Erythroblast (primary cell): ENCODE results near the gene TEAD1.

Experiments used
- DNase-seq, 2 experiments: peaks; one replicate each; lab custom pipeline; 2025; lab: John Stamatoyannopoulos, UW
- GATA1 ChIP-seq: IDR thresholded peaks from 2 replicates; pipeline ENCODE4 v1.6.1; 2011; ENCODE audit warnings: low read depth, mild to moderate bottlenecking, control low read depth, low read length, moderate library complexity
- POLR2A ChIP-seq: IDR thresholded peaks from 2 replicates; pipeline ENCODE4 v1.6.1; 2011; ENCODE audit warnings: mild to moderate bottlenecking, low read length

Gene TEAD1

GRCh38 chr11:12951376-12951775, 277.2 kb downstream of the TEAD1 start:
- TF ChIP-seq POLR2A (no peak), GATA1 (no peak)
- no peak for DNase-seq

GRCh38 chr11:12952094-12952493, 277.9 kb downstream of the TEAD1 start:
- no peak for DNase-seq
- no peak for TF ChIP-seq POLR2A

- DNase-seq = no peak
- no peak for TF ChIP-seq POLR2A
- TF ChIP-seq GATA1 = no peak
These were observed 284.8 kb downstream of the TEAD1 start for GRCh38 chr11:12958986-12959385.

DNA sequence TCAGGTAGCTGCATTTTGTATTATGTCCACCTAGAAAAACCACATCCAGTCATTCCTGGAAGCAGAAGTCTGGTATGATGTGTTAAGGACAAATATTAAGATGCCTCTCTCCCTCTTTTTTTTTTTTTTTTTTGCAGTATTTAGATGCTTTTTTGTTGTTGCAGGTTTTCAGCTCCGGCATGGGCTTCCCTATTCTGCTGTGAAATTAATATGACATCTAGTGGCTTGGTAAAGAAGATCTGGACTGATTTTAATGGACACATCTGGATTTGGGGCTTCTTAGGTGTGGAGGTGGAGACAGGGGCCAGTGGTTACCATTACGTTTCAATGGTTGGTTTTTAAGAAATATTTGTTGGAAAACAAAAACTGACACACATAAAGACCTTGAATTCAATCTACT, 287.4 kb downstream of the TEAD1 start:
- TF ChIP-seq POLR2A = no peak
- TF ChIP-seq GATA1 = no peak

DNA sequence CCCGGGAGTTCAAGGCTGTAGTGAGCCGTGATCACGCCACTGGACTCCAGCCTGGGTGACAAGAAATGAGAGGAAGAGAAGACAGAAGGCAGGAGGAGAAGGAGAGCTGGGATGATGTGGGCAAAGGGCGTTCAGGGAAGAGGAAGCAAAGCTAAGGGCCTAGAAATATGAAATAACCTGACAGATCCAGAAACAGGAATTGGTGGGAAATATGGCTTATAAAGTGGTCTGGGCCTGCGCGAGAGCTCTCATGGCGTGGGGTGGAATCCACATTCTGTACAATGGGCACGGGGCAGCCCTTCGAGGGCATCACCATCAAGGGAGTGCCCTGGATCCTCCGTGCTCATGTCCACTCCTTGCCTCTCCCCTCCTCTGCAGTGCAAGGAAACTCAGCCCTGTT, 288.1 kb downstream of the TEAD1 start:
- no peak for TF ChIP-seq GATA1
- TF ChIP-seq POLR2A = no peak
- DNase-seq = no peak

More for the DNA sequence above, 287.4 kb downstream of the TEAD1 start:
- no peak for DNase-seq

GRCh38 chr11:12963051-12963450, 288.8 kb downstream of the TEAD1 start:
- DNase-seq = no peak
- TF ChIP-seq GATA1 = no peak
- TF ChIP-seq POLR2A = no peak

DNA sequence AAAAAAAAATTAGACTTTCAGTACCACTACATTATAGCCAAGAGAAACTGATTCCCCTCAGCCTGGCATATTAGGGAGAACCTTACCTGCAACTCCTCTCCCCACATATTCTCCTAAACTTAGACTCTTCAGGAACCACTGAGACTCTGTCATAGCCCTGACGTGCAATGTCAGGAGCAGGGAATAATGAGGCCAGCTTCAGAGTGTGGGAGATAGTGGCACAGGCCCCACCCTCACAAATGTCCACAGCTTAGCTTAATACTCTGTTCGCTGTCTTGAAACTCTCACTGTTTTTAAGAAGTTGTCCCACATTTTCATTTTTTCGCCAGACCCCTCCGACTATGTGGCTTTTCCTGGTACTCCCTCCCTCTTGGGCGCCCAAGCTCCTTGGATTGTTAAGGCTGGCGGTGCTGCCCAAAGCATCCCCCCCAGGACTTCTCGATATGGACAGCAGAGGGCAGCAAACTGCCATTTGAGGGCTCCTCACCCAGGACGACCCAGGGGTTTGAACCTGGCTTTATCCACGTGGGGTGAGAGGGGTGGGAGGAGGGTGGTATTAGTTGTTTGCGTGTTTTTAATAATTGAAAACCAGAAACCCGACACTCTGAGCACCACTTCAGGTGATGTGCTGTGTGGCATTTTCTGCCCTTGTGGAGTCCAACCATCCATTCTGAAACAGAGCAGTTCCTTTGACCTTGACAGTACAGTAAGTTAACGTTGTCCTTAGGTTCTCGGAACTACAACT, 289.7 kb downstream of the TEAD1 start:
- DNase-seq = peak; percentile 44 to 70
- TF ChIP-seq POLR2A (no peak), GATA1 (no peak)

DNA sequence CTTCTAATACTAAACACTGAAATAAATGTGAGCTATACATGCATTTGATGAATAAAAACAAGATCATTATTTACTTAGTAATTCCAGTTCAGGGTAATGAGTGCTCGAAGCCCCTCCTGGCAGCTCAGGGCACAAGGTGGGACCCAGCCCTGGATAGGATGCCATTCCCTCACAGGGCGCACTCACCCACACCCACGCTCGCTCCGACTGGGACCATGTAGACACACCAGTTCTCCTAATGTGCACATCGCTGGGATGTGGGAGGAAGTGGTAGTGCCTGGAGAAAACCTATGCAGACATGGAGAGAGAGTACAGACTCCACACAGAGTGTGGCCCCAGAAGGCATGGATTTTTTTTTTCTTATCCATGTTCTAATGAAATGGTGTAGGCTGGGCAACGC, 290.4 kb downstream of the TEAD1 start:
- TF ChIP-seq GATA1 (no peak), POLR2A (no peak)
- no peak for DNase-seq

DNA sequence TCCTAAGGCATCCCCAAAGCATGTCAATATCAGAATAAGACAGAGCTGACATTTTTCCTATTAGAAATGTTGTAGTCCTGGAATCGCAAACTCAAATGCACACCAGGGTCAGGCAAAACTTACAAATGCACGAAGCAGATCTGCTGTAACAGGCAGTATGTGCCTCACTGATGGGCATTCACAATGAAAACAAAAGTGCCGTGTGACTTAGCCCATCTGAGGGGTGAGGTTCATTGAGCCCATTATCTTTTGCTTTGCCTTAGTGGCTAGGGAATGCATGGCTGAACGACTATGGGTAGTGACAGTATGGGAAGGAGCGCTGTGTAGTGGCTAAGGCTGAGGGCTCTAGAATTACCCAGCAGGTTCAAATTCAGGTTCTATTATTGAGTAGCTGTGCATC, 291.8 kb downstream of the TEAD1 start:
- DNase-seq = no peak
- TF ChIP-seq GATA1 (no peak), POLR2A (no peak)

GRCh38 chr11:12968101-12968500, 293.9 kb downstream of the TEAD1 start:
- DNase-seq = no peak
- TF ChIP-seq POLR2A (no peak), GATA1 (no peak)

GRCh38 chr11:12968826-12969225, 294.6 kb downstream of the TEAD1 start:
- no peak for TF ChIP-seq GATA1
- no peak for TF ChIP-seq POLR2A
- DNase-seq = no peak

GRCh38 chr11:12971955-12972354, 297.7 kb downstream of the TEAD1 start:
- DNase-seq = no peak
- TF ChIP-seq GATA1 (no peak), POLR2A (no peak)

- DNase-seq = no peak
- TF ChIP-seq POLR2A = no peak
- TF ChIP-seq GATA1 = no peak
These were observed 299.4 kb downstream of the TEAD1 start for GRCh38 chr11:12973528-12974181.

DNA sequence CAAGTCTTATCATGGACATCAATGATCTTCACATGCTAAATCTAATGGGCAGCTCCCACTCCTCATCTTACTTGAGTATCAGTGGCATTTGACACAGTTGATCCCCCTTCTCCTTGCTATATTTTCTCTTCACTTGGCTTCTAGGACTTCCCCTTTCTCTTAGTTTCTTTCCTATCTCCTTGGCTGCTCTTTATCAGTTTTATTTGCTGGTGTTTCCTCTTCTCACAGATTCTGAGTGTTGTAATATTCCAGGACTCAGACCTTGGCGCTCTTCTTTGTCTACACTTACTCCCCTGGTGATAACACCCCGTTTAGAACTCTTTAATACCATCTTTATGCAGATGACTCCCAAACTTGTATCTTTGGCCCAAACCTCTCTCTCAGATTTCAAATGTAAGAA, 301.0 kb downstream of the TEAD1 start:
- DNase-seq = no peak
- TF ChIP-seq POLR2A = no peak
- TF ChIP-seq GATA1 = no peak

GRCh38 chr11:12979928-12980689, 305.9 kb downstream of the TEAD1 start:
- TF ChIP-seq GATA1 (no peak), POLR2A (no peak)
- DNase-seq = no peak
